HFF-Myc (cell line): ENCODE measurements around the gene DISC1.

Source experiments
- DNase-seq: peaks from one replicate; pipeline ENCODE4 v3.0.0-alpha.2; 2011; ENCODE audit warnings: low read depth; ENCODE audit errors: extremely low read depth
- H3K4me3 ChIP-seq: replicated peaks from 2 replicates; pipeline ENCODE4 v1.5.1; 2011; ENCODE audit warnings: low read depth, mild to moderate bottlenecking, control low read depth, low read length
- TF ChIP-seq, protein P1 (sequence below): IDR thresholded peaks from 2 replicates; pipeline ENCODE4 v1.5.1; 2012; ENCODE audit warnings: mild to moderate bottlenecking, low read depth, low read length, control low read depth; ENCODE audit errors: missing control alignments

Gene DISC1

DNA sequence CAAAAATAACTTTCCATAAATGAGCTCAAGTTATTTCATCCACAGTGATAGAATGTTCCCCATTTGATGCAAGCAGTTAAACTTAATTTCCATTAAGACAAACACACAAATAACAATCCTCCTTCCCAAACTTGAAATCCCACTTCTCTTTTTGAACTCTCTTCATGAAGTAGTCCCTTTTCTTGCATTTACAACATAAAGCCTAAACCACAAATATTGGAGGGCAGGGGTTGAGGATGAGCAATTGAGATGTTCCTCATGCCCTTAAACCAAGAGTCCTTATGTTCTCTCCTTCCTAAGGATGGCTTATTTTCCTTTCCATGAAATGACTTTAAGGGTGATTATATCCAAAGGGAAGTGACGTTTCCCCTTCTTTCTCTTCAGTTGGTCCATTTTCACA lies 228.8 kb downstream of the DISC1 start:
- DNase-seq = no peak
- TF ChIP-seq, protein P1, sequence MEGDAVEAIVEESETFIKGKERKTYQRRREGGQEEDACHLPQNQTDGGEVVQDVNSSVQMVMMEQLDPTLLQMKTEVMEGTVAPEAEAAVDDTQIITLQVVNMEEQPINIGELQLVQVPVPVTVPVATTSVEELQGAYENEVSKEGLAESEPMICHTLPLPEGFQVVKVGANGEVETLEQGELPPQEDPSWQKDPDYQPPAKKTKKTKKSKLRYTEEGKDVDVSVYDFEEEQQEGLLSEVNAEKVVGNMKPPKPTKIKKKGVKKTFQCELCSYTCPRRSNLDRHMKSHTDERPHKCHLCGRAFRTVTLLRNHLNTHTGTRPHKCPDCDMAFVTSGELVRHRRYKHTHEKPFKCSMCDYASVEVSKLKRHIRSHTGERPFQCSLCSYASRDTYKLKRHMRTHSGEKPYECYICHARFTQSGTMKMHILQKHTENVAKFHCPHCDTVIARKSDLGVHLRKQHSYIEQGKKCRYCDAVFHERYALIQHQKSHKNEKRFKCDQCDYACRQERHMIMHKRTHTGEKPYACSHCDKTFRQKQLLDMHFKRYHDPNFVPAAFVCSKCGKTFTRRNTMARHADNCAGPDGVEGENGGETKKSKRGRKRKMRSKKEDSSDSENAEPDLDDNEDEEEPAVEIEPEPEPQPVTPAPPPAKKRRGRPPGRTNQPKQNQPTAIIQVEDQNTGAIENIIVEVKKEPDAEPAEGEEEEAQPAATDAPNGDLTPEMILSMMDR = no peak
- H3K4me3 ChIP-seq = no peak overlapping the region

DNA sequence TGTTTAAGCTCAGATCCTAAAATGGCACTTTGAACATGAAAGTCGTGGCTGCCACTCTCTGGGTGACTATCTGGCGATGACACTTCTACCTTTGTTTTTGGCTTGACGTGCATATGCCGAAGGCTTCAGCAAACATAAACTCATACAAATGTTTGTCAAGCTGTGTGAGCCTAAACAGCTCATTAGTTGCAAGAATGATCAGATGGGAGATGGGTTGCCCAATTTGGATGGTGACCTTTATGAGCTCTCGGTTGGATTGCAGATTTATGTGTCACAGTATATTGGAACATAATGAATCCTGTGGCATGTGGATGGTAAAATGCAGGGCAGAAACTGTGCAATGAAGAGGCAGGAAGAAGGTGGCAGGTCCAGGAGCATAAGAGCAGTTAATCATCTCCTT lies 229.3 kb downstream of the DISC1 start:
- no peak overlapping the region for H3K4me3 ChIP-seq
- TF ChIP-seq, protein P1 = no peak
- no peak for DNase-seq

DNA sequence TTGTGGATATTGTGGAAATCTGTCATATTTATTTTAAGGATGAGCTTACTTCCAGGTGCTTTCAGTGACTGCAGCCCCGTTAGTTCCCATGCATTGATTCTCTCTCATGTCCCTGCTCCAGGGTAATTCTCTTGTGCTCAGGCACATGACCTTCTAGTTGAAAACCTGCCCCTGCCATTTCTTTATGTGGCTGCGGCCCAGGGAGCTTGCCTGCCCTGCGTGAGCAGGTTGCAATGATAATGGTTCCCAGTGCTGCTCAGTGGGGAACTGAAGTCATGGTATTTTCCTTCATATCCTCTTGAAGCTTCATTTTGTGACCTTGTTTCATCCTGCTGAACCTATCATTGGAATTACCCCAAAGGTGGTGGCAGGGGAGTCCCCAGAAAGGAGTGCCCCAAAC lies 229.8 kb downstream of the DISC1 start:
- no peak for DNase-seq
- TF ChIP-seq, protein P1 = no peak
- H3K4me3 ChIP-seq = no peak overlapping the region

DNA sequence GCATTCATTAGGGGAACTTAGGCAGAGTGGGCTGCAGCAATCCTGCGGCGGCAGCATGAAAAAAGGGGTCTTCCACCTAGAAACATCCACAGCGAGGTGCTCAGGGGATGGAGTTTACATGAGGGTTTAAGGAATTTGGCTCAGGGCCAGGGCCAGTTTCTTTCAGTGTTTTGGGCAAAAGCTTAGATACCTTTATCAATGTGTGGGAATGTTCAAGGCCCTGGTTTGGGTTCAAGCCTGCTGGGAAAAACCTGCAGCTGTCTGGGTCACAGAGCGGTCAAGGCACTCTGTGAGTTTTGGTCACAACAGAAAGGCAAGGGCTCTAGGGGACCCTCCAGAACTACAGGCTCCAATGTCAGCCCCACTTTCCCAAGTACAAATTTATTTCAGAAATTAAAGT lies 230.3 kb downstream of the DISC1 start:
- no peak overlapping the region for H3K4me3 ChIP-seq
- TF ChIP-seq, protein P1 = no peak
- DNase-seq = no peak

DNA sequence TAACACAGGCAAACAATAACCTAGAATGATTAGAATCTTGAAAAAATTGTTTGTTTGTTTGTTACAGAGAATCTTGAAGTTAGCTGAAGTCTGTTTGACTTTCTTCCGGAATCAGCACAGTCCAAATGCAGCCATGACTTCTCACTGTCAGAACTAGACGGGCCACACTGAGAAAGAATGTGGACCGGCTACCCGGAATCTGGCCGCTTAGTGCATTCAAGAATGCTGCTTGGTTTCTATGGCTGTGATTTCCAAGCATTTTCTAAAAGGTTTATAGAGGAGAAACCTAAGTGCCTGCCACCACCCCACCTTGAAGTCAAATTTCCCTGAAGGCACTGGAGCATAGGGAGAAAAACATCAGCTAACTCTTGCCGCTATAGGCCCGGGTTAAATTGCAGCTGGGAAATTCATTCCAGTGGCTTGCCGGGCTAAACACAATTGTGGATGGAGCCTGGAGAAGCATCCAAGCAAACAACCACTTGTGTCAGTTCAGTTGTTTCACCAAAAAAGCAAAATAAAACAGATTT lies 231.1 kb downstream of the DISC1 start:
- TF ChIP-seq, protein P1 = no peak
- H3K4me3 ChIP-seq = no peak overlapping the region
- no peak for DNase-seq

DNA sequence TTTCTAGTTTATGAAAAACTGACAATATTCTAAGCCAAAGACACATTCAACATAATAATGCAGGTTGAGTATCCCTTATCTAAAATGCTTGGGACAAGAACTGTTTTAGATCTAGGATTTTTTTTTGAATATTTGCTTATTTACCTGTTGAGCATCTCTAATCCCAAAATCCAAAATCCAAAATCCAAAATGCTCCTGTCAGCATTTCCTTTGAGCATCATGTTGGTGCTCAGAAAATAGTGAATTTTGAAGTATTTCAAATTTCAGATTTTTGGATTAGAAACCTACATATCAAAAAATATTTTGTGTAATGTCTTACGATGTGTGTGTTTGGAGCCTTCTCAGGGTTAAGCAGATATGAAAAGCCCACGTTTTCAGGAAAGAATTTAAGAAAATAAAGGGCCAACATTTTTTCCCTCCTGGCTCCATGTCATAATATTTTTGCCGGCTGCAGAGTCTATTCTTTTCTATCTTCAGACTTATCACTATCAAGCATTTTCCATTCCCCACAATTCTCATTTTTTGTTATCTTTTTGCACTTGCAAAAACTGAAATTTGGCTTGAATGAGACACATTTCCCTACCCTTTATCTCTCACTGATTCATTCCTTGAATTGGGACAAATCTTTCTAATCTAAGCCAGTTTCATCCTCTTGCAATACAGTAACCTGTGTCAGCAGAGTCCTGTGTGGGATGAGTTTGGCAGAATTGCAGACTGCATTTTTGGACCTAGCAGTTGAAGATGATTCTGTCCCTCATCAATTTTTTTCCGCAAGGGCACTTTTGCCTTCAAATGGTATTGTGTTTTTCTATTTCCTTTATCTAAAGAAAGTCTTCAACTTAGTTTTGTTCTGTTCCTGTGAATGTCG lies 233.9 kb downstream of the DISC1 start:
- TF ChIP-seq, protein P1 = no peak
- no peak overlapping the region for H3K4me3 ChIP-seq
- no peak for DNase-seq
